DMS153 (cell line): ENCODE data around the gene MYMK.

Source experiments
- DNase-seq: peaks from one replicate; lab custom pipeline; 2025; lab: John Stamatoyannopoulos, UW

MYMK gene

DNA sequence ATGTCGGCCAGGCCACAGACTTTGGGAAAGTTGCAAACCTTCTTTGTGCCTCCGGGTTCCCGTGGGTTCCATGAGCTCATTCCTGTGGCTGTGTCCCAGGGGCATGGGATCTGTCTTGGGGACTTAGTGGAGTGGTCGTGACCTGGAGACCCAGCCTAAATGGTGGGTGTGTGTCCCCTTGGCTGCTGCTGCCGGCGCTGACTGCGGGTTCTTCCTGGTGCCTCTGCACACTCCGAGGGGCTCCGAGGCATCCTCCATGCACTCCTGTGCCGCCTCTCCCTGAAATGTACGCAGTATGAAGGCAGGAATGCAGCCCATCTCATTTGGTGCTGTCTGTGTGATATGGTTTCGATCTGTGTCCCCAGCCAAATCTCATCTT, 24.9 kb downstream of the MYMK start:
- DNase-seq = no peak

DNA sequence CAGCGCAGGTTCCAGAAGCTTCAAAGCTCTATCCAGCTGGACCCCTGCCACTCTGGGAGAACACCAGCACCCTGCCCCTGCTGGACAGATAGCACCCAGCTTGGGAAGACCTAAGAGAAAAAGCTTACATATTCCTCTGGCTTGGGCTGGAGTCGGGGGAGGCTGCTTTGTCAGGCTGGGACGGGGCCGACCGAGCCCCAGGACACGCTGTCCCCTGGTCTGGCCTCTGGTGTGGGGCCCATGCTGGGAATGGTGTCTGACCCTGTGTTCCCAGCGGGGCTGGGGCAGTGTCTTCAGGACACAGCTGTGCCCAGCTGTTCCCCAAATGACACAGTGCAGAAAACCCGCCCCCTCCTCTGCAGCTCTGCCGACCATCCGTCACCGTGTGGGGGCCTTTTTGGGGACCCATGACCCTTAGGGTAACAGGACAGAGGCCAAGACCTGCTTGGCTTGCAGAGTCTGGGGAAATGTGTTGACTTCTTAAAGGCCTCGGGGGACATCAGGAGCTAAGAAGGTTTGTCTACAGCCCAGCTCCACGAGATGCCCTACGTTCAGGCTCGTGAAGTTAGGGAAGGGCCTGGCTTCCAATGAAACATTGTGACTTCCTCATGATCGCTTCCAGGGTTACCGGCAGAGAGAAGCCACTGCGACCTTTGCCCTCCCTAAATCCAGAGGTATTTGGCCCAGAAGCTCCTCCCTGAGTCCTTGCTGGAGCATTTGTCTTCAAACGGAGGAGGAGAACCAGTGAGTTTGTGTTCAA, 25.4 kb downstream of the MYMK start:
- DNase-seq = no peak

GRCh38 chr9:133496861-133497842, 27.6 kb downstream of the MYMK start:
- DNase-seq = no peak

DNA sequence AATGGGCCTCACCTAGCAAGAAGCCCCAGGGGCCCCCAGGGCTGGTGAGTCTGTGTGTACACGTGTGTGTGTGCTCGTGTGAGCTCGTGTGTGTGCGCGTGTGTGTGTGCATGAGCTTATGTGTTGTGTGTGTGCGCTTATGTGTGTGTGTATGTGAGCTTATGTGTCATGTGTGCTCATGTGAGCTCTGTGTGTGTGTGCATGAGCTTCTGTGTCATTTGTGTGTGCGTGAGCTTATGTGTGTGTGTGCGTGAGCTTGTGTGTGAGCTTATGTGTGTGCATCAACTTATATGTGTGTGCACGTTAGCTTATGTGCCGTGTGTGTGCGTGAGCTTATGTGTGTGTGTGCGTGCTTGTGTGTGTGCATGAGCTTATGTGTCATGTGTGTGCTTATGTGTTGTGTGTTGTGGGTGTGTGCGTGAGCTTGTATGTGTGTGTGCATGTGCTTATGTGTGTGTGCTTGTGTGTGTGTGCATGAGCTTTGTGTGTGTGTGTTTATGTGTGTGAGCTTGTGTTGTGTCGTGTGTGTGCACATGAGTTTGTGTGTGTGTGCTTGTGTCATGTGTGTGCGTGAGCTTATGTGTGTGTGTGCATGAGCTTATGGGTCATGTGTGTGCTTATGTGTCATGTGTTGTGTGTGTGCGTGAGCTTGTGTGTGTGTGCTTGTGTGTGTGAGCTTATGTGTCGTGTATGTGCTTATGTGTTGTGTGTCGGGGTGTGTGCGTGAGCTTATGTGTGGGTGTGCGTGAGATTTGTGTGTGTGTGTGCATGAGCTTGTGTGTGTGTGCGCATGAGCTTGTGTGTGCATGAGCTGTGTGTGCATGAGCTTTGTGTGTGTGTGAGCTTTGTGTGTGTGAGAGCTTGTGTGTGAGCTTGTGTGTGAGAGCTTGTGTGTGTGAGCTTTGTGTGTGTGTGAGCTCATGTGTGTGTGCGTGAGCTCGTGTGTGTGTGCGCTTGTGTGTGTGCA, 29.1 kb downstream of the MYMK start:
- no peak for DNase-seq

- DNase-seq = no peak
Measured at GRCh38 chr9:133494636-133495326, 30.0 kb downstream of the MYMK start.

- DNase-seq = no peak
Measured at GRCh38 chr9:133493845-133494540, 30.8 kb downstream of the MYMK start.

GRCh38 chr9:133493428-133493827, 31.3 kb downstream of the MYMK start:
- no peak for DNase-seq

DNA sequence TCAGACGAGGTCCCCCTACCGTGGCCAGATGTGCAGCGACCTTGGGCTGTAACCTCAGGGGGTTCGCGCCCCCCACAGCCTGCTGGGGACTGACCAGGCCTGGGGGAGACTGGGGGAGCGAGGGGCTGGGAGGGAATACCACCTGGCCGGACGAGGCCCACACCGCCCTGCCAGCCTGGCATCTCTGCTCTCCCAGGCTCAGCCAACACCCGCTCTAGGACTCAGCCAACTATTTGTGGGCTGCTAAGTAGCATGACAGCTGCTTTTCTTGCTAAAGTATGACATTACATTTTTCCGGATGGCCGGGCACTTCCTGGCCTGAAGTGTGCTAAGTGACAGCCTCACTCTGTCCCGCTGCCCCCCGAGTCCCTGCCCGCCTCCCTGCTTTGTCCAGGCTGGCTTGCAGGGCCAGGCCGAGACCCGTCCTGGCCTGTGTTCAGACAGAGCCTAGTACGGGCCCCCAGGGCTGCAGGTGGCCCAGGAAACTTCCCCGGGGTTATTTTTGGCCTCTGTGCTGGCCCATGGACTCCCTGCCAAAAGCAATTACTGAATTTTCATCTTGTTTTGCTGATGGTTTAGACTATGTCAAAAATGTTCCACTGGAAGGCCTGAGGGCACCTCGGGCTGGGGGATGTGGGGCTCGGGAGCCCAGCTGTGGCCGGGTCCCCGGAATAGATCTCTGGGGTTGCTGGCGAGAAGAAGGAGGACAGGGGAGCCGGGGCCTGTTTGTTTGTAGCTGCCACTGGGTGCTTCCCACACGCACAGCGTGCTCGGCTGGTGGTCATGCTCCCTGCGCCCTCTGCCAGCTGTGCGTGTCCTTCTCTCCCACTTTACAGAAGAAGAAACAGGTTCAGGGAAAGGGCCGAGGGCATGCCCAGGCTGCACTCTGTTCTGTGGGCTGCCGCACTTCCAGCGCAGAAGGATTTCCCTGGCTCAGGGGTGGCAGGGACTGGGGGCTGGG, 32.4 kb downstream of the MYMK start:
- no peak for DNase-seq

DNA sequence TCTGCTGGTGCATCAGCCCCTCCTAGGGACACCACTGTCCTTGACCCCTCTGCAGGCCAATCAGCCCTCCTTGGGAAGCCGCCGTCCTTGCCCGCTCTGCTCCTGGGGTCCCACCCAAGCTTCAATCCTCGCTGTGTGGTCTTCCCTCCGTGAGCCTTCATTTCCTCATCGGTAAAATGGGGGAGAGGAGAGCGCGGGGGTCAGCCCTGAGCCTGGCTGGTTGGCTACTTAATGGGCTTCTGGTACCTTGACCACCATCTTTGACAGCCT, 33.2 kb downstream of the MYMK start:
- DNase-seq = no peak

- DNase-seq = no peak
Measured at GRCh38 chr9:133490865-133491655, 33.7 kb downstream of the MYMK start.

DNA sequence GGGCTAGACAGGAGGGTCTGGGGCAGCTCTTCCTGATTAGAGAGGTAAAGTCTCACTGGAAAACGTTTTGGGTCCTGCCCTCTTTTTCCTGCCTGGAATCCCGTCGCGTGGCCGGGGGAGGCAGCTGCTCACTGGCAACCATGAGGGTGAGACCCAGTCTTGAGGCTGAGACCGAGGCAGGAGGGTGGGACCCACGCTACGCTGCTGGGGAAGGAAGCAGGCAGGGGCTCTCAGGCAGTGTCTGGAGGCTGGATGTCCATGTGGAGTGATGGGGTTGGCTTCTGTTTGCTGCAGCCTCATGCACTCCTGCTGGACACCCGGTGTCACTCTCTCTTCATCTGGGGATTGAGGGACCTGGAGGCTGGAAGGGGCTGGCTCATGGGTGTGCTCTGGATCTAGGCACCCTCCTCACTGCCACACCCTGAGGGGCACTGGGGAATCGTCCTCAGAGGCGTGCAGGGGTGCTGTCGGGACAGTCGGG, 34.5 kb downstream of the MYMK start:
- DNase-seq = no peak

GRCh38 chr9:133489253-133490190, 35.2 kb downstream of the MYMK start:
- no peak for DNase-seq

- DNase-seq = no peak
Measured at GRCh38 chr9:133488686-133489252, 36.0 kb downstream of the MYMK start.

DNA sequence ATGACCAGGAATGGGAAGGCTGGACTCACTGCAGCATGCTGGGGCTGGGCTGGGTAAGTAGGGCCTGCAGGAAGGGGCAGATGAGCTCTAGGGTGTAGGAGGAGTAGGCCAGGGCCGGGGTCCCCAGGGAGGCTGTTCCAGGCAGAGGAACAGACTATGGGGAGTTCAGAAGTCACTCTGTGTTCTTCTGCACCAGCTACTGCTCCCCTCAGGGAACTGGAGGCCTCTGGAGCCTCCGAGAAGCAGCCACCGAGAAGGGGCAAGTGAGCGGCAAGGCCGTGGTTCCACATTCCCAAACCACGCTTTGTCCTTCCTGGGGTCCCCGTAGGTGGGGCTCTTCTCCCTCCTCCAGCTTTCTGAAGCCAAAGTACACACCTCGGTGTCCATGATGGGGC, 37.4 kb downstream of the MYMK start:
- DNase-seq = no peak

DNA sequence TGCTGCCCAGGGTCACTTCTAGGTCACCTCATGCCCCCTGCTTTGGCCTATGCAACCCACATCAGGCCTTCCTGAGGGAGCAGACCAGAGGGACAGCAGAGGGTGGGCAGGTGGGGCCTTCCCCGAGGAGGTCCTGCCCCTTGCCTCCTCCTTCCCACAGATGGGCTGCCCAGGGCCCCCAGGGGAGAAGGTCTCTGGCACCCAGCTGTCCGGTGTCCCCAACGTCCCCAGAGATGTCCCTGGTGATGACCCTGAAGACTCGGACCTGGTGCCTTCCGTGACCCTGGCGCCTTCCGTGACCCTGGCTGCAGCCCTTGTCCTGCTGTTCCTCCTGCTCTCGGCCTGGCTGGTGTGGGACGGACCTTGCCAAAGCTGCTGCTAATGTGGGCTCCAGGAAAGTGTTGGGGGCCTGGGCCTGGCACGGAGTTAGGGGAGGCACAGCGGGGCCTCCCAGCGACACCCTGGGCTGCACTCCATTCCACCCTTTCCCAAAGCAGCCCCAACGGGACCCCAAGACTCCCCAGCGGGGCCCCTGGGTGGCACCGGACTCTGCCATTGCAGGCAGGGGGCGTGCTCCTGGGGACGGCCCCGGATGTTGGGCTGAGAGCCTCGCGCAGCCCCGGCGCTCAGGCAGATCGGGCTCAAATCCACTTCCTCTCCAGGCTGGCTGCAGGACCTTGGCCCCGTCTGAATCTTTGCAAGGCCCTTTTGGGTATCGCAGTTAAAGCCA, 39.1 kb downstream of the MYMK start:
- no peak for DNase-seq

DNA sequence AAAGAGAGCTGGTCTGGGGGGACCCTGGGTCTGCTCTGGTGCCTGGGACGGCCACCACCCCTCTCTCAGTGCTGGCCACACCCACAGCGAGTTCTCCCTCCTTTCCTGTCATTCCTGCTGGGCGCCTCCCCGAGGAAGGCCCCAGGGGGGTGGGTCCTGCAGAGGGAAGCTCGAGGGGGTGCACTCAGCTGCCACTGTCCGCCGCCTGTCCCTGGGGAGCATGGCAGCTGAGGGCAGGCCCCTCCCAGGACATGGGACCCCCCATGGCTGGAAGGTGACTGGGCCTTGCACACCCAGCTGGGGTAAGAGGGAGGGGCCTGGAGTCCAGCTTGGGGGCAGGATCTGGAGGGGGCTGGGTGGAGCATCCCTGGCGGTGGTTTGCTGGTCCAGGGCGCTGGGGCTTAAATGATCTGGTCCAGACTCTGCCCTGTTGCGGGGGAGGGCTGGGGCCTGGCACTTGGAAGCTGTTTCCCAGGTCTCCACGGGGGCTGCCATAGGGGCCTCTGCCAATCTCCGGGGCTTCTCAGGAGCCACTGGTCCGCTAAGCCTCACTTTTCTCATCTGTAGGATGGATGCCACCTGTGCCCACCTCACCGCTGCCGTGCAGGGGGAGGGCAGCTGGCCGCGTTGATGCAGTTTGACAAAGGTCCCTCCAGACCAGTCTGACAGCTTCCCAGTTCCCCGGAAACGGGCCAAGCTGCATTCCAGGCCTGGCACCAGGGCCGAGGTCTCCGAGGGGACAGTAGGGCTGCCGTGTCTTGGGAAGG, 39.9 kb downstream of the MYMK start:
- no peak for DNase-seq
